NB4 (cell line): ENCODE measurements around the gene LMCD1.

Source experiments
- MYC ChIP-seq: IDR thresholded peaks from 2 replicates; pipeline ENCODE4 v1.6.1; 2011; ENCODE audit warnings: low read depth, low read length
- TF ChIP-seq, protein P1 (sequence below): IDR thresholded peaks from one replicate; pipeline ENCODE4 v1.5.1; 2012; ENCODE audit warnings: low read depth, low read length
- TF ChIP-seq, protein P2 (sequence below): IDR thresholded peaks from 2 replicates; pipeline ENCODE4 v1.6.1; 2011; ENCODE audit warnings: low read depth, low read length

DNA sequence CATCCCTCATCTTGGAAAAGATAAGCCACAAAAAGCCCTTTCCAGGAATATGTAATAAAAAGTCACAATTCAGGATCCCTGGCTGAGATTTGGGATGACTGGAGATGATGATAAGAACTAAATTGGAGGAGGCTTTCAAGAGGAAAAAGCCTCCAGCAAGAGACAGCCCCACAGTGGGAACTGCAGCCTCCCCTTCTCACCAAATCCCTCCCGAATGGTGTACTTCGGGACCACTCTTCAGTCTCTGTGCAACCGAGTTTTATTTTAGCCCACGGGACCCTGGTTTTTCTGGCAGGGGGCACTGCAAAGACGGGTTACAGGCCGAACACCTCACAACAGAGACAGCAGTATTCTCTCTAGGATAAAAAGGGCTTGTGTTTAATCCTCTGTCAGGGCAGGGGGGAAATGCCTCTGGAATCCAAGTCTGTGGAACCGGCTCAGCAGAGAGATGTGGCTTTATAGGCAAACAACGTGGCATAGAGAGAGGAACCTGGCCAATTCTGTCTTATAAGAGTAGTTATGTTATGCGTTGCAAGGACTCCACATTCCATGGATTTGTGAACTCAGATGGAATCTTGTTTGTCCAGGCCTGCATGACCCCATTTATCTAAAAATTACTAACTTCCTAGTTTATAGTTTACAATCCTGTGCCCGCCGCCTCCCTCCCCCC lies 1.2 kb upstream of the LMCD1 start:
- TF ChIP-seq MYC = no peak
- TF ChIP-seq, protein P1, sequence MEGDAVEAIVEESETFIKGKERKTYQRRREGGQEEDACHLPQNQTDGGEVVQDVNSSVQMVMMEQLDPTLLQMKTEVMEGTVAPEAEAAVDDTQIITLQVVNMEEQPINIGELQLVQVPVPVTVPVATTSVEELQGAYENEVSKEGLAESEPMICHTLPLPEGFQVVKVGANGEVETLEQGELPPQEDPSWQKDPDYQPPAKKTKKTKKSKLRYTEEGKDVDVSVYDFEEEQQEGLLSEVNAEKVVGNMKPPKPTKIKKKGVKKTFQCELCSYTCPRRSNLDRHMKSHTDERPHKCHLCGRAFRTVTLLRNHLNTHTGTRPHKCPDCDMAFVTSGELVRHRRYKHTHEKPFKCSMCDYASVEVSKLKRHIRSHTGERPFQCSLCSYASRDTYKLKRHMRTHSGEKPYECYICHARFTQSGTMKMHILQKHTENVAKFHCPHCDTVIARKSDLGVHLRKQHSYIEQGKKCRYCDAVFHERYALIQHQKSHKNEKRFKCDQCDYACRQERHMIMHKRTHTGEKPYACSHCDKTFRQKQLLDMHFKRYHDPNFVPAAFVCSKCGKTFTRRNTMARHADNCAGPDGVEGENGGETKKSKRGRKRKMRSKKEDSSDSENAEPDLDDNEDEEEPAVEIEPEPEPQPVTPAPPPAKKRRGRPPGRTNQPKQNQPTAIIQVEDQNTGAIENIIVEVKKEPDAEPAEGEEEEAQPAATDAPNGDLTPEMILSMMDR = no peak
- TF ChIP-seq, protein P2, sequence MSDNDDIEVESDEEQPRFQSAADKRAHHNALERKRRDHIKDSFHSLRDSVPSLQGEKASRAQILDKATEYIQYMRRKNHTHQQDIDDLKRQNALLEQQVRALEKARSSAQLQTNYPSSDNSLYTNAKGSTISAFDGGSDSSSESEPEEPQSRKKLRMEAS = no peak
